Sigmoid colon (tissue), 4 donors: ENCODE results near the gene CCSER1.

ENCODE experiments used
- EP300 ChIP-seq, 4 donors: sonication (generic); formaldehyde crosslinking; IDR thresholded peaks; one replicate each; pipeline ENCODE4 v1.6.1; 2017; ENCODE audit warnings: antibody characterized with exemption in 4 of 4
- POLR2AphosphoS5 ChIP-seq, 4 donors: sonication (generic); formaldehyde crosslinking; IDR thresholded peaks; one replicate each; pipeline ENCODE4 v1.6.1; 2017; ENCODE audit warnings: antibody characterized with exemption in 4 of 4
- TF ChIP-seq, protein P1 (sequence below), 4 experiments: fragments of 450-650 bp in 3 of 4; fragments of 200-600 bp in 1 of 4; IDR thresholded peaks; one replicate each; pipeline ENCODE4 v1.5.1; 2016 to 2019; ENCODE audit warnings: antibody characterized with exemption in 4 of 4, mild to moderate bottlenecking in 3 of 4, moderate library complexity in 2 of 4

DNA sequence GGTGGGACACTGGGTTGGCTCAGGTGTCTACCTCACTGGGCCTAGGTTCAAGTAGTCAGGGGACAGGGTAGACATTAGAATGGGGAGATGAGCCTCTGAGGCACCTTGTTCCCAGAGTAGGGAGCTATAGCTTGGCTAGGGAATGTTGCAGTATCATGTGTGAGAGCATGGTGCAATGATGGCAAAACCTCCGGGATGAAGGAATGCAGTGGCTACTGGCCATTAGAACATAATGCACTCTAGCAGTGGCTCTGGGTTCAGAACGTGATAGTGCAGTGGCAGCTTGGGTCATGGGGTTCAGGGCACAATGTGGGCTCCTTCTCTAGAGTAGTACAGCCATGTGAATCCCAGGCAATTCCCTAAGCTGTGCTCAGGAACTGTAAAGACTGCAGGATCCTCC, 471.5 kb downstream of the CCSER1 start:
- TF ChIP-seq, protein P1, sequence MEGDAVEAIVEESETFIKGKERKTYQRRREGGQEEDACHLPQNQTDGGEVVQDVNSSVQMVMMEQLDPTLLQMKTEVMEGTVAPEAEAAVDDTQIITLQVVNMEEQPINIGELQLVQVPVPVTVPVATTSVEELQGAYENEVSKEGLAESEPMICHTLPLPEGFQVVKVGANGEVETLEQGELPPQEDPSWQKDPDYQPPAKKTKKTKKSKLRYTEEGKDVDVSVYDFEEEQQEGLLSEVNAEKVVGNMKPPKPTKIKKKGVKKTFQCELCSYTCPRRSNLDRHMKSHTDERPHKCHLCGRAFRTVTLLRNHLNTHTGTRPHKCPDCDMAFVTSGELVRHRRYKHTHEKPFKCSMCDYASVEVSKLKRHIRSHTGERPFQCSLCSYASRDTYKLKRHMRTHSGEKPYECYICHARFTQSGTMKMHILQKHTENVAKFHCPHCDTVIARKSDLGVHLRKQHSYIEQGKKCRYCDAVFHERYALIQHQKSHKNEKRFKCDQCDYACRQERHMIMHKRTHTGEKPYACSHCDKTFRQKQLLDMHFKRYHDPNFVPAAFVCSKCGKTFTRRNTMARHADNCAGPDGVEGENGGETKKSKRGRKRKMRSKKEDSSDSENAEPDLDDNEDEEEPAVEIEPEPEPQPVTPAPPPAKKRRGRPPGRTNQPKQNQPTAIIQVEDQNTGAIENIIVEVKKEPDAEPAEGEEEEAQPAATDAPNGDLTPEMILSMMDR (IDR thresholded peaks at IDR 0.05) = no peak
- TF ChIP-seq EP300 (IDR thresholded peaks at IDR 0.05) (no peak), POLR2AphosphoS5 (IDR thresholded peaks at IDR 0.05) (no peak)
